ENCODE results near the gene CLCN3. TPM values are rescaled to one million over a fixed set of nuclear protein-coding genes. Genes with fewer than 3 reads are reported as not detected.
"Not testable (repeated sequence)": the region's sequence is repeated elsewhere in the genome, so short reads cannot be mapped to it uniquely, and the experiment has no call there.

The CLCN3 gene
- total RNA-seq (10 to 100 TPM; 53.4 to 94.9 (median 65.2) TPM), polyA plus RNA-seq (10 to 100 TPM; 13.1 to 21.9 TPM)
- long read RNA-seq, donor 1, full-length matches to known transcripts = 68 of 97 reads
- long read RNA-seq, donor 1, partial matches to known transcripts = 26 of 97 reads
- long read RNA-seq, donor 1, other reads (novel, unspliced or antisense) = 3 of 97 reads
- long read RNA-seq, donor 2, full-length matches to known transcripts = 48 of 79 reads
- long read RNA-seq, donor 2, partial matches to known transcripts = 17 of 79 reads
- long read RNA-seq, donor 2, other reads (novel, unspliced or antisense) = 14 of 79 reads
- long read RNA-seq, donor 3, full-length matches to known transcripts = 81 of 117 reads
- long read RNA-seq, donor 3, partial matches to known transcripts = 19 of 117 reads
- long read RNA-seq, donor 3, other reads (novel, unspliced or antisense) = 17 of 117 reads

- intact Hi-C loops (cut with DNase I) = loop anchor here in 9 of 10 donors (1.0 to 10.0 kb wide), 16 partner anchors 37 to 435 kb away; partner anchors contain the start of genes MFAP3L (in 2 of the 9) and HPF1 (in 1 of the 9)
Observed at GRCh38 chr4:169619958-169620879, at the start of gene CLCN3. TSS of gene CLCN3 (plus strand) at chr4:169620578. CDS start at chr4:169635929, 15,351 bp downstream.

GRCh38 chr4:169571012-169571411 lies 49.4 kb upstream of the CLCN3 start:
- peaks cover 0 to 50% (median 5%) of the 10 kb centered on the region in 9 donors for H3K36me3 ChIP-seq
- H3K27me3 ChIP-seq; ATAC-seq; H3K4me1 ChIP-seq; H3K9me3 ChIP-seq; H3K27ac ChIP-seq; H3K4me3 ChIP-seq; intact Hi-C loops (cut with DNase I); DNase-seq: not testable (repeated sequence)
- WGBS, 2 donors = 89 to 99% methylated on average over 2 of the region's 3 CpGs

More at GRCh38 chr4:169619958-169620879, at the start of gene CLCN3:
- peak; percentile 97 to 99 for DNase-seq
- Histone ChIP-seq H3K4me3 (peak within 1 kb of the TSS; percentile 68 to 85 (median 72)), H3K36me3 (no peaks in the 10 kb centered on the region), H3K27ac (peak within 1 kb of the TSS; percentile 80 to 96 (median 94)), H3K27me3 (no peaks in the 10 kb centered on the region), H3K9me3 (no peaks in the 10 kb centered on the region), H3K4me1 (peaks cover 0 to 45% (median 29%) of the 10 kb centered on the region in 9 donors)
- peak; percentile 98 to 100 (median 99) for ATAC-seq
- TF ChIP-seq CTCF (IDR thresholded peaks at IDR 0.05) = peak in 4 of 9 donors; percentile 21 to 47 (median 34)
- WGBS, 2 donors = 0% methylated on average over 67 of the region's 67 CpGs

- H3K27ac ChIP-seq = no peak overlapping the region
- peaks cover 0 to 54% (median 7%) of the 10 kb centered on the region in 9 donors for H3K36me3 ChIP-seq
- peaks cover 0 to 5% (median under 1%) of the 10 kb centered on the region in 9 donors for H3K4me1 ChIP-seq
- DNase-seq (no peak), ATAC-seq (no peak)
- H3K4me3 ChIP-seq = no peak overlapping the region
- no peak for TF ChIP-seq CTCF (IDR thresholded peaks at IDR 0.05)
- intact Hi-C loops (cut with DNase I) = no loop called here
- no peaks in the 10 kb centered on the region for H3K9me3 ChIP-seq
- no peaks in the 10 kb centered on the region for H3K27me3 ChIP-seq
- 96% methylated on average over 4 of the region's 4 CpGs for WGBS, 2 donors
Observed at GRCh38 chr4:169571435-169571834, 48.9 kb upstream of the CLCN3 start.

GRCh38 chr4:169573889-169574288 lies 46.5 kb upstream of the CLCN3 start:
- no peaks in the 10 kb centered on the region for H3K4me1 ChIP-seq
- no peak for TF ChIP-seq CTCF (IDR thresholded peaks at IDR 0.05)
- DNase-seq (no peak), ATAC-seq (no peak)
- no peak overlapping the region for H3K4me3 ChIP-seq
- intact Hi-C loops (cut with DNase I) = no loop called here
- H3K9me3 ChIP-seq = no peaks in the 10 kb centered on the region
- H3K36me3 ChIP-seq = peaks cover 0 to 73% (median 11%) of the 10 kb centered on the region in 9 donors
- WGBS, 2 donors = 96 to 100% methylated on average over 1 of the region's 1 CpG
- no peak overlapping the region for H3K27ac ChIP-seq
- H3K27me3 ChIP-seq = no peaks in the 10 kb centered on the region

All from heart right ventricle (tissue), 16 donors.